Ovary (tissue), 9 donors: Measurements from ENCODE around the gene ATP8B1. TPM values are rescaled to one million over a fixed set of nuclear protein-coding genes. Genes with fewer than 3 reads are reported as not detected.

Source experiments
- DNase-seq, 5 donors: peaks; one replicate each; pipeline ENCODE4 v3.0.0-alpha.2; 2019 to 2020
- H3K27ac ChIP-seq, 2 donors: fragments of 200-600 bp; one replicate each; pipeline versions ENCODE4 v1.5.1 to v1.8.0; 2019 to 2022
- H3K27me3 ChIP-seq: fragments of 200-600 bp; one replicate; pipeline ENCODE4 v1.8.0; 2022
- H3K36me3 ChIP-seq: fragments of 200-600 bp; sonication (generic); one replicate; pipeline ENCODE4 v1.5.1; 2019
- H3K4me1 ChIP-seq: one replicate; pipeline ENCODE4 v1.8.1; 2013; ENCODE audit warnings: mild to moderate bottlenecking, moderate library complexity; ENCODE audit not compliant: insufficient read depth
- H3K4me3 ChIP-seq: fragments of 200-600 bp; sonication (generic); one replicate; pipeline ENCODE4 v1.5.1; 2017
- H3K9me3 ChIP-seq, 2 donors: fragments of 200-600 bp in 1 of 2; sonication (generic) in 1 of 2; one replicate each; pipeline versions ENCODE4 v1.5.1 to v1.8.1; 2013 to 2019; ENCODE audit warnings: mild to moderate bottlenecking in 1 of 2, moderate library complexity in 1 of 2
- EP300 ChIP-seq: sonication (generic); formaldehyde crosslinking; IDR thresholded peaks from one replicate; pipeline ENCODE4 v1.6.1; 2017; ENCODE audit warnings: antibody characterized with exemption
- POLR2A ChIP-seq: fragments of 450-650 bp; IDR thresholded peaks from one replicate; pipeline ENCODE4 v1.6.1; 2017; ENCODE audit warnings: antibody characterized with exemption, mild to moderate bottlenecking, moderate library complexity
- WGBS, 3 donors: extraction: QIAGEN DNeasy Blood & Tissue Kit in 1 of 3; methylation state at CpG; one replicate each; pipeline versions ENCODE4 v1.1.5 to v1.1.7; 2013 to 2017; 5-methylcytosine and 5-hydroxymethylcytosine counted together
- intact Hi-C, 4 donors: fragments of 100-400 bp; cut with DNase I; formaldehyde crosslinking; loops; one replicate each; pipeline versions ENCODE4 v1.11.0 to v1.15.1; 2022 to 2023
- polyA plus RNA-seq, 2 donors: library from polyadenylated mRNA; stranded (reverse); fragments of 200-250 nt in 1 of 2; fragments of 350-450 nt in 1 of 2; fragmentation: Illumina TruSeq in 1 of 2; extraction: RNeasy Lipid Tissue Mini Kit (QIAGEN cat#74804) in 1 of 2; gene quantifications; one replicate each; pipeline ENCODE4 v1.2.3, GENCODE V29; 2013 to 2014
- total RNA-seq, 7 donors: library from RNA; depleted of rRNA in 2 of 7; stranded (reverse); fragments of >200 nt in 2 of 7; fragmentation: NEBNext Ultra II Directional in 3 of 7; extraction: Animal tissue kit (Norgen Biotek cat#: 25700) in 3 of 7; gene quantifications; one replicate each; pipeline versions ENCODE4 v1.1.0 to v1.2.4, GENCODE V29; 2016 to 2023
- TF ChIP-seq, protein P1 (sequence below), 3 donors: fragments of 450-650 bp in 2 of 3; fragments of 200-600 bp in 1 of 3; IDR thresholded peaks; one replicate each; pipeline versions ENCODE4 v1.5.1 to v1.8.0; 2016 to 2022; ENCODE audit warnings: antibody characterized with exemption in 3 of 3, mild to moderate bottlenecking in 1 of 3
- donor health status: DM: no; HTN: no; CAD: no; lungs with moderate emphysema.
- donor health status: DM: no; HTN: no; CAD: no.
- donor health status: Bipolar disorder and iron deficiency.
- donor health status: DM: yes; HTN: yes; CAD: no.
- donor health status: DM: no; HTN: no; CAD: no.
- donor health status: DM: yes; HTN: yes; CAD: no.

Gene ATP8B1
- total and polyA plus RNA-seq, 9 donors: 1.4 to 13.2 (median 5.2) TPM

DNA sequence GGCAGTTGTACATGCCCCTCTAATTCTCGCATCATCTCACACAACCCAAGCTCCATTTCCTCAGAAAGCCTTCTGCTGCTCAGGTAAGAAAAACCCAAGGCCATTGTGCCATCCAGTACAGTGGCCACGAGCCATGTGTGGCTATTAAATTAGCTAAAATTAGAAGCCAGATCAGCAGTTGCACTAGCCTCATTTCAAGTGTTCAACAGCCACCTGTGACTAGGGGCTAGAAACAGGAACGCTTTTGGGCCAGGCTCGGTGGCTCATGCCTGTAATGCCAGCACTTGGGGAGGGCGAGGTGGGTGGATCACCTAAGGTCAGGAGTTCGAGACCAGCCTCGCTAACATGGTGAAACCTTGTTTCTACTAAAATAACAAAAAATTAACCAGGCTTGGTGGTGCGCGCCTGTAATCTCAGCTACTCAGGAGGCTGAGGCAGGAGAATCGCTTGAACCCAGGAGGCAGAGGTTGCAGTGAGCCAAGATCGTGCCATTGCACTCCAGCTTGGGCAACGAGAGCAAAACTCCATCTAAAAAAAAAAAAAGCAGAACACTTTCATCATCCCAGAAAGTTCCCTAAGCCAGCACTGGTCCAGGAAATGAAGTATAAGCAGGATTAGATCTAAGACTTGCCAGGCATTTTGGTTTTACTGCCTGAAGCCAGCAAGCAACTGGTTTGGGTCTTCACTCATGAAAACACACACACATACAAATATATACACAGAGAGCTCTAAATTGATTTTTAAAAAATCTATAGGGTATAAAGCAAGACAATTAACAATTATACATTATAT is 35.7 kb downstream of the ATP8B1 start:
- Histone ChIP-seq H3K4me1 (peaks cover 7% of the 10 kb centered on the region), H3K4me3 (no peak overlapping the region), H3K9me3 (no peaks in the 10 kb centered on the region), H3K36me3 (no peaks in the 10 kb centered on the region), H3K27me3 (no peaks in the 10 kb centered on the region), H3K27ac (no peak overlapping the region)
- TF ChIP-seq EP300: no peak
- intact Hi-C loops: no loop called here
- no peak for DNase-seq
- 82 to 91% (median 89%) methylated on average over 12 of the region's 12 CpGs for WGBS, 3 donors

DNA sequence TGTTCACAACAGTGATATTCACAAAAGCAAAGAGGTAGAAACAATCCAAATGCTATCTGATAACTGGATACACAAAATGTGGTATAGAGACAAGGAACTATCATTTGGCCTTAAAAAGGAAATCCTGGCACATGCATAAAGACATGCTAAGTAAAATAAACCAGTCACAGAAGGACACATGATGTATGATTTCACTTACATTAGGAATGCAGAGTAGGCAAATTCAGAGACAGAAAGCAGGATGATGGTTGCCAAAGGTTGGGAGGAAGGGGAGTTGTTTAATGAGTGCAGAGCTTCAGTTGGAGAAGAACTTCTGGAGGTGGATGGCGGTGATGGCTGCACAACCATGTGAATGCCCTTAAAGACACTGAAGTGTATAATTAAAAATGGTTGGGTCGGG is 38.1 kb downstream of the ATP8B1 start:
- no peak for DNase-seq
- no peaks in the 10 kb centered on the region for H3K36me3 ChIP-seq
- H3K27me3 ChIP-seq: no peaks in the 10 kb centered on the region
- intact Hi-C loops: no loop called here
- H3K4me3 ChIP-seq: no peak overlapping the region
- peaks cover 7% of the 10 kb centered on the region for H3K4me1 ChIP-seq
- WGBS, 3 donors: 87 to 96% (median 90%) methylated on average over 2 of the region's 2 CpGs
- no peaks in the 10 kb centered on the region for H3K9me3 ChIP-seq
- TF ChIP-seq POLR2A: no peak
- TF ChIP-seq, protein P1, sequence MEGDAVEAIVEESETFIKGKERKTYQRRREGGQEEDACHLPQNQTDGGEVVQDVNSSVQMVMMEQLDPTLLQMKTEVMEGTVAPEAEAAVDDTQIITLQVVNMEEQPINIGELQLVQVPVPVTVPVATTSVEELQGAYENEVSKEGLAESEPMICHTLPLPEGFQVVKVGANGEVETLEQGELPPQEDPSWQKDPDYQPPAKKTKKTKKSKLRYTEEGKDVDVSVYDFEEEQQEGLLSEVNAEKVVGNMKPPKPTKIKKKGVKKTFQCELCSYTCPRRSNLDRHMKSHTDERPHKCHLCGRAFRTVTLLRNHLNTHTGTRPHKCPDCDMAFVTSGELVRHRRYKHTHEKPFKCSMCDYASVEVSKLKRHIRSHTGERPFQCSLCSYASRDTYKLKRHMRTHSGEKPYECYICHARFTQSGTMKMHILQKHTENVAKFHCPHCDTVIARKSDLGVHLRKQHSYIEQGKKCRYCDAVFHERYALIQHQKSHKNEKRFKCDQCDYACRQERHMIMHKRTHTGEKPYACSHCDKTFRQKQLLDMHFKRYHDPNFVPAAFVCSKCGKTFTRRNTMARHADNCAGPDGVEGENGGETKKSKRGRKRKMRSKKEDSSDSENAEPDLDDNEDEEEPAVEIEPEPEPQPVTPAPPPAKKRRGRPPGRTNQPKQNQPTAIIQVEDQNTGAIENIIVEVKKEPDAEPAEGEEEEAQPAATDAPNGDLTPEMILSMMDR (IDR thresholded peaks at IDR 0.05): no peak
- no peak for TF ChIP-seq EP300
- no peak overlapping the region for H3K27ac ChIP-seq

DNA sequence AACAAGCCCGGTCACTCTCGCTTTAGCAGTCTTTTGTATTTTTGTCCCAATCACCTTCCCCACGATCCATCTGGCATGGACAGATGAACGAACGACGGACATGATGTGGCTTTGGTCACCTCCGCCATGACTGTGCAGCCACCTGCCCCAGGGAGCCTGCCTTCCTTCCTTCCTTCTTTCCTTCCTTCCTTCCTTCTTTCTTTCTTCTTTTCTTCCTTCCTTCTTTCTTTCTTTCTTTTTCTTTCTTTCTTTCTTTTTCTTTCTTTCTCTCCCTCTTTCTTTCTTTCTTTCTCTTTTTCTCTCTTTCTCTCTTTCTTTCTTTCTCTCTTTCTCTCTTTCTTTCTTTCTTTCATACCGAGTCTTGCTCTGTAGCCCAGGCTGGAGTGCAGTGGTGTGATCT is 39.0 kb downstream of the ATP8B1 start:
- Histone ChIP-seq H3K4me1 (peaks cover 7% of the 10 kb centered on the region), H3K36me3 (no peaks in the 10 kb centered on the region), H3K27me3 (no peaks in the 10 kb centered on the region), H3K27ac (no peak overlapping the region), H3K4me3 (no peak overlapping the region), H3K9me3 (no peaks in the 10 kb centered on the region)
- TF ChIP-seq, protein P1 (IDR thresholded peaks at IDR 0.05): no peak
- TF ChIP-seq POLR2A (no peak), EP300 (no peak)
- no peak for DNase-seq
- intact Hi-C loops: no loop called here
- WGBS, 3 donors: 87 to 96% (median 95%) methylated on average over 8 of the region's 8 CpGs

DNA sequence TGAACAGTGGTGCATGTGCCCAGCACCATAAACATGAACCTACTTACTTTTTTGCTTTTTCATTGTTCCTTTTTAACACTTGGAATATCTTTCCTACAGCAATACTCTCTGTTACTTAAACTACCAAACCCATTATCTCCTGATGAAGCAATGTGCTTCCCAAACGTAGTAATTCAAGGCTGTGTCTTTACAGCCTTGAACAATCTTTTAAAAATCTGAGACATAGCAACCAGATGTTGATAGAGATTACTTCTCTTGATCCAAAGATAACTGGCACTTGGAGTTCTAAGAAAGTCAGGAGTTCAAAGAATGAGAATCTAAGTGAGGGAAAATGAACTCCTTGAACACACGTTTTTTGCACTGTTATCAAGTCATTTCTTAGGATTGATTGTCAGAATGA is 40.4 kb downstream of the ATP8B1 start:
- Histone ChIP-seq H3K36me3 (no peaks in the 10 kb centered on the region), H3K4me3 (no peak overlapping the region), H3K4me1 (no peaks in the 10 kb centered on the region), H3K27ac (no peak overlapping the region), H3K9me3 (no peaks in the 10 kb centered on the region), H3K27me3 (no peaks in the 10 kb centered on the region)
- no peak for TF ChIP-seq POLR2A
- no peak for TF ChIP-seq EP300
- TF ChIP-seq, protein P1 (IDR thresholded peaks at IDR 0.05): no peak
- no peak for DNase-seq
- WGBS, 3 donors: 78 to 83% (median 82%) methylated on average over 2 of the region's 2 CpGs
- intact Hi-C loops: no loop called here

DNA sequence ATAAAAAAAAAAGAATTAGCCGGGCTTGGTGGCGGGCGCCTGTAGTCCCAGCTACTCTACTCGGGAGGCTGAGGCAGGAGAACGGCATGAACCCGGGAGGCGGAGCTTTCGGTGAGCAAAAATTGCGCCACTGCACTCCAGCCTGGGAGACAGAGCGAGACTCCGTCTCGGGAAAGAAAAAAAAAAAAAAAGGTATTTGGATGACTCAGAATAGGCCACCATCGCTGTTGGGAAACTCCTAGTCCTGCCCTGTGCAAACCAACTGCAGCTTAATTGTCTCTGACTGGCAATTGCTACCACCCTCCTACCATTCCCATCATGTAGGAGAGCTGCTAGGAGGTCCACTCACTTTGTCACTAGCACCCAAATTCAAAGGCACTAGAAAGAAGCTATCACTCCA is 43.5 kb downstream of the ATP8B1 start:
- Histone ChIP-seq H3K4me1 (no peaks in the 10 kb centered on the region), H3K36me3 (no peaks in the 10 kb centered on the region), H3K27me3 (no peaks in the 10 kb centered on the region), H3K4me3 (no peak overlapping the region), H3K9me3 (no peaks in the 10 kb centered on the region), H3K27ac (no peak overlapping the region)
- no peak for TF ChIP-seq EP300
- TF ChIP-seq, protein P1 (IDR thresholded peaks at IDR 0.05): no peak
- TF ChIP-seq POLR2A: no peak
- DNase-seq: no peak
- intact Hi-C loops: no loop called here
- WGBS, 3 donors: 94 to 98% (median 94%) methylated on average over 13 of the region's 13 CpGs
